ENCODE data around the gene TMEM92.

Gene TMEM92

DNA sequence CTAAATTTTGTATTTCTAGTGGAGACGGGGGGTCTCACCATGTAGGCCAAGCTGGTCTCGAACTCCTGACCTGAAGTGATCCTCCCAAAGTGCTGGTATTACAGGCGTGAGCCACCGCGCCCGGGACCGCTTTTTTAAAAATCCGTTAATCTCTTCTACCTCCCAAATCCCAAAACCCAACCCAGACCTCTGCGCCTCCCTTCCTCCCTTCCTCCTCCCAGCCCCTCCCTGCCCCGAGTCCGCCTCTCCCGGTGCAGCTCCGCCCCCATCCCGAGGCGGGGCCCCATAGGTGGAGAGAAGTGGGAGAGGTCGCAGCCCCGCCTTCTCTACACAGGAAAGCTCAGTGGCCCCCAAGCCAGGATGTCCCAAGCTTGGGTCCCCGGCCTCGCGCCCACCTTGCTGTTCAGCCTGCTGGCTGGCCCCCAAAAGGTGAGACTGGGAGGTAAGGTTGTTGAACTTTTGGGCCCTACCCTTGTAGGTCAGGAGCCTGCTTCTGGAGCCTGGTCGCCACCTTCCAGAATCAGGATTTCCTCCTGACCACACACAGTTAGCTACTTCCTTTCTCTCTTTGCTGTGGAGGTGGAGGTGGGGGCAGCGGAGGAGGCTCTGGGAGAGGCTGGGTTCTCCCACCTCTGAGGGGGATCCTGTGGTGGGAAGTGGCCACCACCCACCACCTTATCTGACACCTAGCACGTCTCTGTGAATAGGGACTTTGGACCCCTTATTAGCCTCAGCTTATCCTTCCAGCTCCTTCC lies at the start of gene TMEM92:
Gene TMEM92, plus strand, starts transcription at position 325 of the 755 bp plus-strand sequence. Its CDS starts 36 bp downstream, at position 361.
- DNase-seq (ENCODE audit: low spot score), result peak; percentile 73

DNA sequence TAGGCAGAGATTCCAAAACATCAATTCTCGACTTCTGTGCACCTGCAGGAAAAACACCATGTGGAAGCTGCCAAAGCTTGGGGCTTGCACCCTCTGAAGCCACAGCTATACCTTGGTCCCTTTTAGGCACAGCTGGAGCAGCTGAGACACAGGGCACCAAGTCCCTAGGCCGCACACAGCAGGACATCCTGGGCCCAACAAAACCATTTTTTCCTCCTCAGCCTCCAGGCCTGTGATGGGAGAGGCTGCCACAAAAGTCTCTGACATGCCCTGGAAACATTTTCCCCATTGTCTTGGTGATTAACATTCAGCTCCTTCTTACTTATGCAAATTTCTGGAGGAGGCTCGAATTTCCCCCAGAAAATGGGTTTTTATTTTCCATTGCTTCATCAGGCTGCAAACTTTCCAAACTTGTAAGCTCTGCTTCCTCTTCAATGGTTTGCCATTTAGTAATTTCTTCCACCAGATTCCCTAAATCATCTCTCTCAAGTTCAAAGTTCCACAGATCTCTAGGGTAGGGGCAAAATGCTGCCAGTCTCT lies 48.5 kb upstream of the TMEM92 start:
- DNase-seq (ENCODE audit: low spot score), result no peak

DNA sequence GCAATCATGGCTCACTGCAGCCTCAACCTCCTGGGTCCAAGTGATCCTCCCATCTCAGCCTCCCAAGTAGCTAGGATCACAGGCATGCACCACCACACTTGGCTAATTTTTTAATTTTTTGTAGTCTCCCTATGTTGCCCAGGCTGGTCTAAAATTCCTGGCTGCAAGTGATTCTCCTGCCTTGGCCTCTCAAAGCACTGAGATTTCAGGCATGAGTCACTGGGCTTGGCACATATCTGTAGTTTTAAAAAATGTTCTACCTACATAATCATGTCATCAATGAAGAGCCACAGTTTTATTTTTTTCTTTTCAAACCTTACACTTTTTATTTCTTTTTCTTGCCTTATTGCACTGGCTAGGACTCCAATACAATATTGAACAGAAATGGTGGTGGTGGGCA lies 39.7 kb upstream of the TMEM92 start:
- no peak for DNase-seq (ENCODE audit: low spot score)

DNA sequence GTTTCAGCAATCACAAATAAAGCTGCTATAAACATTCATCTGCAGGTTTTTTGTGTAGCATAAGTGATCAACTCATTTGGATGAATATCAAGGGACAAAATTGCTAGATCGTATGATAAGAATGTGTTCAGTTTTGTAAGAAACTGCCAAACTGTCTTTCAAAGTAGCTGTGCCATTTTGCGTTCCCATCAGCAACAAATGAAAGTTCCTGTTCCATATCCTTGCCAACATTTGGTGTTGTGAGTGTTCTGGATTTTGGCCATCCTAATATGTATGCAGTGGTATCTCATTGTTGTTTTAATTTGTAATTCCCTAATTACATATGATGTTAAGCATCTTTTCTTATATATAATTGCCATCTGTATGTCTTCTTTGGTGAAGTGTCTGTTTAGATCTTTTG lies 36.4 kb upstream of the TMEM92 start:
- no peak for DNase-seq (ENCODE audit: low spot score)

DNA sequence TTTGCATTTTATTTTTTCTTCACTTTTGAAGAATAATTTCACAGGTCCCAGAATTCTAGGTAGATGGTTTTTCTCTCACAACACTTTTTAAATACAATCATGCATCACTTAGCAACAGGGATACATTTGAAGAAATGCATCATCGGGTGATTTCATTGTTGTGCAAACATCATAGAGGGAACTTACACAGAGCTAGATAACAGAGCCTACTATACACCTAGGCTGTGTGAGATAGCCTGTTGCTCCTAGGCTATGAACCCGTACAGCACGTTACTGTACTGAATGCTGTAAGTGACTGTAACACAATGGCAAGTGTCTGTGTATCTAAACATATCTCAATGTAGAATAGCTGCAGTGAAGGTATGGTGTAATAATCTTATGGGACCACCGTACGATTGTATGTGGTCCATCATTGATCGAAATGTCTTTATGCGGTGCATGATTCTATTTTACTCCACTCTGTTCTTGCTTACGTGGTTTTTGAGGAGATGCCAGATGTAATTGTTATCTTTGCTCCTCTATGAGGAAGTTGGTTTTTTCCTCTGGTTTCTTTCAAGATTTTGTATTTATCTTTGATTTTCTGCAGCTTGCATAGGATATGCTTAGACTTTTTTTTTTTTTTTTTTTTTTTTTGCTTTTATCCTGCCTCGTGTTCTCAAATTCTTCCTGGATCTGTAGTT lies 35.5 kb upstream of the TMEM92 start:
- DNase-seq (ENCODE audit: low spot score), result no peak

DNA sequence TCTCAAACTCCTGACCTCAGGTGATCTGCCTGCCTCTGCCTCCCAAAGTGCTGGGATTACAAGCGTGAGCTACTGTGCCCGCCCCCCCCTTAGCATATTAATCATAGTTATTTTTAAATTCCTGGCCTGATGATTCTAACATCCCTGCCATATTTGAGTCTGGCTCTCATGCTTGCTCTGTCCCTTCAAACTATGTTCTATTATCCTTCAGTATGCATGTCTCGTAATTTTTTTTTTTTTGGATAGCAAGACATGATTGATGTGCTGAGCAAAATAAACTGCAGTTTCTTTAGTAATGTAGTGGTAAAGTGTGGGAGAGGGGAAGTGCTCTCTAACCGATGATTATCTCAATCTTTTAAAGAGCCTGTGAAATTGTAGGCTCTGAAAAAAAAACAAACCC lies 34.3 kb upstream of the TMEM92 start:
- no peak for DNase-seq (ENCODE audit: low spot score)

DNA sequence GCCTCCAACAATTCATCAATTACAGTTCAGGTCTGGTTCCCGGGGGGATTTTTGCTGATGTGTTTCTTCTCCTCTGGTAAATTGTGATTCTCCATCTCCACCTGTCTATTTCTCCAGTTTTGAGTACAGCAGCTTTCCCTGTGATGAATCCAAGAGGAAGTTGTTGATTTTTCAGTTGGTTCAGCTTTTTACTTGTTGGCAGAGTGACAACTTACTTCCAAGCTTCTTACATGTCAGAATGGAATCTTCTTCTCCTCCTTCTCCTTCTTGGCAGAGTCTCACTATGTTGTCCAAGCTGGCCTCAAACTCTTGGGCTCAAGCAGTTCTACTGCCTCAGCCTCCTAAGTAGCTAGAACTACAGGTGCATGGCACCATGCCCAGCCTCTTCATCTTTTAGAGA lies 33.4 kb upstream of the TMEM92 start:
- no peak for DNase-seq (ENCODE audit: low spot score)

DNA sequence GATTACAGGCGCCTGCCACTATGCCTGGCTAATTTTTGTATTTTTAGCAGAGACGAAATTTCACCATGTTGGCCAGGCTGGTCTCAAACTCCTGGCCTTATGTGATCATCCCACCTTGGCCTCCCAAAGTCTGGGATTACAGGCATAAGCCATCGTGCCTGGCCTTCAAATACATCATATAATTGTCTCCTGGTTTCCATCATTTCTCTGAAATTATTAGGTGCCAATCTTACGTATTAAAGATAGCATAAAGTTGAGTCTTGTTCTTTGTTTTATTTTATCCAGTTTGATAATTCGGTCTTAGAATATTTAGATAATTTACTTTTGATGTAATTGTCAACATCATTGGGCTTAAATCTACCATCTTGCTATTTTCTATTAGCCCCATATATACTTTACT lies 32.8 kb upstream of the TMEM92 start:
- DNase-seq (ENCODE audit: low spot score), result no peak

DNA sequence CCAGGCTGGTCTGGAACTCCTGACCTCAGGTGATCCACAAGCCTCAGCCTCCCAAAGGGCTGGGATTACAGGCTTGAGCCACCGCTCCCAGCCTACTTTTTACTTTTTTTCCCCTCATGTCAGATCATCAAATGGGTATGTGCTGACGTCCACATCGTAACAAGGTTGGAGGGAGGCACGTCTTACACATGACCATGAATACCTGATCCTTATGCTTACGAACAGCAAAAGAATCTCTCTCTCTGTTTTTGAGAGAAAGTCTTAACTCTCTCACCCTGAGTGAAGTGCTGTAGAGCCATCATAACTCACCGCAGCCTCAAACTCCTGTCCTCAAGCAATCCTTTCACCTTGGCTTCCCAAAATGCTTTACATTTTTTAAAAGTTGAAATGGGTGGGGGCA lies 29.5 kb upstream of the TMEM92 start:
- DNase-seq (ENCODE audit: low spot score), result no peak

DNA sequence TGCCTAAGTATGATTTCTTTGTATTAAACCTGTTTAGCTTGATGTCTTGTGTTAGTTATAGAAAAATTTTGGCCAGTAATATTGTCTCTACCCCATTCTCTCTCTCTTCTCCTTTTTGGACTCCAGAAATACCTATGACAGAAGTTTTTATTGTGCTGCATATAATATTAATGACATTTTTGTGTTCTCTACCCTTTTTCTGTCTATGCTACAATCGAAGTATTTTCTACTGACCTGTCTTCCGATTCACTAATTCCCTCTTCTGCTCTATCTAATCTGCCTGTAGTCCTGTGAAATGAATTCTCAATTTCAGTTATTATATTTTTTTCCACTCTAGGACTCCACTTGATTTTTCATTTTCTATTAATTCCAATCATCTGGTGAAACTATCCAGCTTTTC lies 26.0 kb upstream of the TMEM92 start:
- no peak for DNase-seq (ENCODE audit: low spot score)

DNA sequence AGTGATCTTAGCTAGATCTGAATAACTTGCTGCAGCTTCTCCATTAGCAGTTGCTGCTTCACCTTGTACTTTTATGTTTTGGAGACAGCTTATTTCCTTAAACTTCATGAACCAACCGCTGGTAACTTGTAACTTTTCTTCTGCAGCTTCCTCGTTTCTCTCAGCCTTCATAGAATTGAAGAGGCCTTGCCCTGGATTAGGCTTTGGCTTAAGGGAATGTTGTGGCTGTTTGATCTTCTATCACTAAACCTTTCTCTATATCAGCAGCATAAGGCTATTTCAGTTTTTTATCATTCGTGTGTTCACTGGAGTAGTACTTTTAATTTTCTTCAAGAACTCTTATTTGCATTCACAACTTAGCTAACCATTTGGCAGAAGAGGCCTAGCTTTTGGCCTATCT lies 21.5 kb upstream of the TMEM92 start:
- no peak for DNase-seq (ENCODE audit: low spot score)

DNA sequence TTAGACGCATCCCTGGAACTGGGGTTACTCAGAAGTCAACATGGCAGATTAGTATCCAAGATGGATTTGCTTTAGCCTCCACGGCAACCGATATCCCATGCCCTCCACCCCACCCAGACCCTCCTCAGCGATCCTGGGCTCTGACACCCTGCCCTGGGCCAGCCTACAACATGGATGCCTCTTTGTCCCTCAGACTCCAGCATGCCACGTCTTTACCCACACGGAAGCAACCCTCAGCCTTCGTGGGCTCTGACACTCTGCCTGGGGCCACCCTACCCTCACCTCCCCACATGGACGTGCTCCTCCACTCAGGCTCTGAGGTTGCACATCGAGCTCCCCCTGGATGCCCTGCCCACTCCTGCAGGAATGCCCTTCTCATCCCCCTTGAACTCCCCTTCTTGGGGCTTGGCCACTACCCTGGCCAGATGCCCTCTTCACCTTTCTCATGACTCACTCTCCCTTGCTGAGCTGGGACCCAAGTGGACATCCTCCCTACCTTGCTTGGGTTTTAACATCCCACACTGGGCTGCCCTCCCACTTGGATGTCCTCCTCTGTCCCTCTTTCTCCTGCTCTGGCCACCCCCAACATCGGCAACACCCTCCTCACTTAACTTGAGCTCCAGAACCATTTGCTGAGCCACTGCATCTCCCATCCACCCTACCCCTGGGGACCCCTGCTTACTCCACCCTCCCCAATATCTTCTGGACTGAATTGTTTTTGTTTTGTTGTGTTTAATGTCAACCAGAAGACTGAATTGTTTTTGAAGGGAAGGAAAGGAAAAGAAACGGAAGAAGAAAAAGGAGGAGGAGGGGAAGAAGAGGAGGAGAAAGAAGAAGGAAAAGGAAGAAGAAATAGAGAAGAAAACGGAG lies 18.3 kb upstream of the TMEM92 start:
- no peak for DNase-seq (ENCODE audit: low spot score)

DNA sequence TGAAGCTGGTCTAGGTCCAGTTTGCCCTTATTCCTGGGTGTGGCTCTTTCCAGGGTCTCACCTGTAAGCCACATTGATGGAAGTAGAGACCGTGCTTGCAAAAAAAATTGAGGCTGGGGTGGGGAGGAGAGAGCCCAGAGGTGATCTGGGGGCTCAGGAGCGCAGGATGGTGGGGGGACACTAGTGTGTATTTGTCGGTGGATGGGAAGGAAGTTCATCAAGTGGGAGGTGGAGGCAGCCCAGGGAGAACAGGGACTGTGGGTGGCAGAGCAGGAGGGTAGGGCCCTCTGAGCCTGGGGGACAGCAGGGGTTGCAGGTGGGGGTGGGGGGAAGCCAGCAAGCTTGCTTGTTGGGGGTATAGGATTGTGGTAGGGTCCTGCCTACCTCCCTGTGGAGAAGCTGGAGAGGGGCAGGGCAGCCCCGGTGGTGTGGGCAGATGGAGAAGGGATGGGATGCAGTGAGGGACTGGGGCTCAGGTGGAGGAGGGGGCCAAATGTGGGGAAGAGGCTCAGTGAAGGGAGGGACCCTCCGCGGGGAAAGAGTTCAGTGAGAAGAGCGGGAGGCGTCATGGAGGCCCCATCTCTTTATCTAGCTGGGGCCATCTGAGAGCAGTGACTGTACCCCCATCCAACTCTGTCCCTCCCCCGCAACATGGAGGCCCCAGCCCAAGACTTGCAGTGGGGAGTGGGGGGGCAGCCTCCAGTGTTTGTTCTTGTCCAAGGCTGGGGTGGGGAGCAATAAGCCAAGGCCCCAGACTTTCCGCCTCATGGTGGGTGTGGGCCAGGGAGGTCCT lies 17.2 kb upstream of the TMEM92 start:
- DNase-seq (ENCODE audit: low spot score), result peak; percentile 3

DNA sequence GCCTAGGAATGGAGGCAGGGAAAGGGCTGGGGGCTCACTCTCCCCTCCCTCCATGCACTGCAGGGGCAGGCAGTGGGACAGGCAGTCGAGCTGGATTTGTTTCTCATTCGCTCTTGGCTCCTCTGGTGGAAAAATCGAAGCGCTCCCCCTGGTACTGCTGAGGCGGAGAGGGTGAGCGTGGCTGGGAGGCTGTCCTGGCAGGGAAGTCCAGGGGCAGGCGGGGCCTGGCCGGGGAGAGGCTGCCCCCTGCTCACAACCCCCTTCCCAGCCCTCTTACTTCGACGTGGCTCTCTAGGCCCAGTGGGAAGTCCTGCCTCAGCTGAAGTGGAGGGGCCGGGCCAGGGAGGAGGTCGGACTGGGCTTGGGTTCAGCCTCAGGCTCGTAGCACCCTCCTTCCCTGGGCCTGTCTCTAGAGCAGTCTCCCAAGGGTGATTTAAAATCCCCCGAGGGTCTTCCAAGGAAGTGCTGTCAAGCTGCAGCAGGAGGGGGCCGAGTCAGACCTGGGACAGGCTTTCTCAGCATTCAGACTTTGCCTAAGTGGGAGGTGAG lies 16.5 kb upstream of the TMEM92 start:
- DNase-seq (ENCODE audit: low spot score), result peak; percentile 8

DNA sequence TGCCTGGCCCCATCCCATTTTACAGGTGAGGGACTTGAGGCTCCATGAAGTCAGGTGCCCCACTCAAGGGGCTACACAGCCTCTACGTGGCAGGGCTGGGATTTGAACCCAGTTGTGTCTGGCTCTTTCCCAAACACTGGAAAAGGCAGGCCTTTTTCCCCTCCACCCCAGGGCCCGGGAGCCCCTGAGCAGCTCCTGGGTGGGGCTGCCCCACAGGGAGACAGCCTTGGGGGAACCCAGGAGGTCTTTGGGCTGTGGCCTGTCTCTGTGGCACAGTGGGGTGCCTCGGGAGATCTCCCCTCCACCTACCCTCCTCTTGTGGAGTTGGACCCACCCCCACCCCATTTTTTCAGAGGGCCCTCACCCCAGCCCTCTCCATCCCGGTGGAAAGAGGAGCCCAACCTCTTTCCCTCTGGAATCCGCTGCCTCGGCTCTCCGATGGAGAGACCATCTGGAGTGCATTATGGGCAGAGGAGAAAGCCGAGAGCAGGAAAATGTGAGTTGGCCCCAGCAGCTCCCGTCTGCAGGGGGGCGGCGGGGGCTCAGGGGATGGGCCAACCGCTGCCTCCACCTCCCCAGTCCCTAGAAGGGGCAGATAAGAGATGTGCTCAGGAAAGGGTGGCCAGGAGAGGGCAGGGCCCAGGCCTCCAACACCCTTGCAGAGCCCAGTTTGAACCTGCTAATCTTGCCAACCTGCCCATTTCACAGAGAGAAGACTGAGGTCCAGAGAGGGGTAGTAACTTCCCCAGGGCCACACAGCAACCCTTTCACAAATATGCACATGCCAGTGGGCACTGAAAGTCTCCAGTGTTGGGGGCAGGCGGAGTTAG lies 15.4 kb upstream of the TMEM92 start:
- peak; percentile 5 for DNase-seq (ENCODE audit: low spot score)

DNA sequence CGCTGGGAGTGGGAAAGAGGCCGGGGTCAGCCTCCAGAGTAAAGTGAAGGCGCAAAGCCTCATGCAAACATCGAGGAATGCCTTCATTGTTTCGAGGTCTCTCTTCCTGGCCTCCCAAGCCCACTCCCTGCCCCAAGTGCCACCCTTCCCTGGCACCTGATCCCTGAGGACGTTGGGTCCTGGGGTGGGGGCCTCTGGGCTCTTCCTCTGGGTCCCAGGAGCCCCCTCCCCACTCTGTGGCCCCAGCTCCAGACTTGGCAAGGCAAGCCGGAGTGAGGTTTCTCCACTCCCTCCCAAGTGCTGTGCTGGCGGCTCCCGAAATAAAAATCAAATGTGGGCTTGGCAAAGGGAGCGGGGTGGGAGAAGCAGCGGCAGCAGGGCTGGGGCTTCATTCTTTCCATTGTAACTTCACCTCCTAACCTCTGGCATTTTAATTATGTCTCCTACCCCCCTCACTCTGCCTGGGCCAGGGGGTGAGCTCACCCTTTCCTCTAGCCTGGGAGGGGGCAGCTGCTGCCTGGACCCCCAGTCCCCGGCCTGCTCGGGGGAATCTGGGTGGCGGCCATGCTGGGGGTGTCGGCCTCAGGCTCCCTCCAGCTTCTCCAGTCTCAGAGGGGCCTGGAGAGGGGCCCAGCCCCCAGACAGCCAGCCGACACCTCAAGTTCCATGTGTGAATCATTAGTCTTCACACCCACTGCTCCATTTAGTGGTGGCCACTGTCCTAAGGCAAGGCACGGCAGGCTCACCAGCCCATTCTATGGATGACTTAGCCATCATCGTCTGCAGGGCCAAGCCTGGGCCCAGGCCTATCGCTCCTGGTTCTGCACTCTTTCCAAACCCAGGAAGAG lies 14.6 kb upstream of the TMEM92 start:
- DNase-seq (ENCODE audit: low spot score), result peak; percentile 3

DNA sequence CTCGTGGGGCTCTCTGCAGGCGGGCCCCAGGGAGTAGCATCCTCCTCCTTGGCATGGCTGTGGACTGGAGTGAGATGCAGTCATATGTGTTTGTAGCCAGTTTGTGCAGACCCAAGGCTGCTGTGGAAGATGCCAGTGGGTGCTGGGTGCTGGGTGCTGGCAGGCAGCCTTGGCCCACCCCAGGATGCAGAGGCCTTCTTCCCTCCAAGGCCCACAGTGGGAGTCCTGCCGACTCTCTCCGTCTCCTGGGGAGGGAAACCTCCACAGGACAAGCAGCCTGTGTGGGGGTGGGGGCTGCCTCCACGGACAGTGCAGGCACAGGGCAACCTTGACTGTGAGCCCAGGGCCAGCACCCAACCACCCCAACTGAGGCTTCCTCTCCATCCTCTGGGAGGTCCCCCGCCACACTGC lies 13.8 kb upstream of the TMEM92 start:
- peak; percentile 5 for DNase-seq (ENCODE audit: low spot score)

DNA sequence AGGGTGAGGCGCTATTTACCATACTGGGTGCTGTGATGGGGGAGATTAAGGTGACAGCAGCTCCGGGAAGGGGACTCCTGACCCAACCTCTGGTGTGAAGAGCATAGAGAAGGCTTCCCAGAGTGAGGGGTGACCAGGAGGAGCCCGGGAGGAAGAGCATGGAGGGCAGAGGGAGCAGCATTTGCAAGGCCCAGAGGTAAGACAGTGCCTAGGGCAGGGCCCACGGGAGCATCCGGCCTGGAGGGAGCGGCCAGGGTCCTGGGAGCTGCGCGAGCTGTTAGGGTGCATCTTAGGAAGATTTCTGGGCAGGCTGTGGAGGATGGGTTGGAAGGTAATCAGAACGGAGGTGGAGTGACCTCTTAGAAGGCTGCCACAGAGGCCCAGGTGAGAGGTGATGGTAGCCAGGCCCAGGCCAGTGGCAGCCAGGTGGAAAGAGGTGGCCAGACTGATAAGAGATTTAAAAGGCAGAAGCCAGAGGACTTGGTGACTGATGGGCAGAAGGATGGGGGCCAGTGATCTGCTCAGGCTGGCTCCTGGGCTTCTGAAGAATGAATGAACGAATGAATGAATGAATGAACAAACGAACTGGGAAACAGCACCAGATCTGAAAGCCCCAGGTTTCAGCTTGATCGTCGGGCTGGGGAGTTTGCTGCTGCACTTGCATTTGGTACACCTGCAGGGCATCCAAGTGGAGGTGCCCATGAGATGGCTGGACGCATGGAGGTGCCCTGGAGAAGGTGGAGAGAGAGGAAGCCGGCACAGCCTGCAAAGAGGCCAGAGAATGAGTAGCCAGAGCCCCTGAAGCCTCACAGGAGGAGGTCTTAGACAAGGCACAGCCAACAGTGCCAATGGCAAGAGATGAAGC lies 13.0 kb upstream of the TMEM92 start:
- no peak for DNase-seq (ENCODE audit: low spot score)

Measured in HuH-7 (cell line).